Endometrium (tissue), 2 donors: ENCODE results near the gene ADAMTS8.

Experiments used
- FAIRE-seq: peaks from 2 replicates; lab custom pipeline; 2012; peaks lifted over from hg19 to GRCh38; lab: Jason Lieb, UNC
- donor health status: control.
- donor health status: control.

ADAMTS8 gene

DNA sequence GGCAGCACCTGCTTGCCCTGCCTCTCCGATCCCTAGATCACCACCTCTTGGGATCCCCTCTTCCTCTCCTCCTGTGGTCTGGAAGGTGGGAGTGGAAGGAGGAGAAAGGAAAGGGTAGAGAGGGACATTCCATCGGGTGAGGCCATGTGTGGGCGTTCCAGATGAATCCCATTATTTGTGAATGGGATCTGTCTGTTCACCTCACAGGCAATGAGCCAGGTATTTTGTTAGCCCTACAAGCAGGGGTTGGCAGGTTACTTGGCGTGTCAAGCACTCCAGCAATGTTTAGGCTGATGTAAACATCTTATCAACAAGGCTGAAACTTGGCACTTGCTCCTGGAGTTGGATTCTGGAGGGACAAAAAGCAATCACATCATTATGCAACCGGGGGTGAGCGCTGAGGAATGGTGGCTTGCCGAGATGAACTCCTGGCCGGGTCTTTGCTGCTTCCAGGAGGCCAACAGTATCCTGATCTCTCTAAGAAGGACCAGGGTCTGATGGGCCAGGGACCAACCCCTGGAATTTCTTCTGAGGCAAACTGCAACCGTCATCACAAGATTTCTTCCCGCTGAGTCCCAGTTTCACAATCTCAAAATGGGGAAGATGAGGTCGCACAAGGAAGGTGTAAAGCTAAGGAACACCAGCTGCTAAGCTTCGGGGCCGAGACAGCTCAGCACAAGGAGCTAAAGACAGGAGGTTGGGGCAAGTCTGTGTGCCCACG, 7.8 kb downstream of the ADAMTS8 start:
- no peak for FAIRE-seq

DNA sequence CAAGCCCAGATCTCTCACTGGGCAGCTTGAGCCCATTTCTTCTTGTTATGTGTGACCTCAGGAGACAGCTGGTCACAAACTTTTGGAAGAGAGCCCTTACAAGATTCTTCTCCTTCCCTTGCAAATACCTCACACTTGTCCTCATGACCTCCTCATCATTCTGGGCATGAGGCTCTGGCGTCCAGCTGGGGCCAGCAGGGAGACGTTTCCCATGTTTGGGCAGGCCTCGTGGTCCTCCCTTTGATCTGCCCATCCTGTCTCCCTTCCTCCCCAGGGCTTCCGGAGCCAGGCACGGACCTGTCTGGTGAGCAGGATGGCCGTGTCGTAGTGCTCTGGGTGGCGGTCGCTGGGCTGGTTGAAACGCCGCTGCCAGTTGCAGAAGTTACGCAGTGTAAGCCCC, 9.7 kb downstream of the ADAMTS8 start:
- no peak for FAIRE-seq

- FAIRE-seq = no peak
Observed at GRCh38 chr11:130418210-130418609, 10.2 kb downstream of the ADAMTS8 start.

DNA sequence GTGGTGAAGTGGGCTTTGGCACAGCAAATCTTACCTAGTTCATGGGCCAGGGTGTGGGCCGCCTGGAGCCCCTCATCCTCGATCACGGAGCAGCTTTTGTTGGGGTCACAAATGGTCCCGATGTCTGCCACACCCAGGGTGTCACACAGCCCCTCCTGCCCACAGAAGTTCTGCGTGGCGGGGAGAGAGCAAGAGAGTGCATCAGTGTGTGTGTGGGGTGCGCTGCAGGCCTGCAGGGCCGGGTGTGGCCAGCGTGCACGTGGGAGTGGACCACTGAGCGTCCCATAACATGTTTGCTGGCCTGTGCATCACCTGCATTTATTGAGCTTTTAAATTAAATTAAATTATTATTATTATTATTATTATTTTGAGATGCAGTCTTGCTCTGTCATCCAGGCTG, 11.5 kb downstream of the ADAMTS8 start:
- no peak for FAIRE-seq

- no peak for FAIRE-seq
Observed at GRCh38 chr11:130416530-130416882, 11.9 kb downstream of the ADAMTS8 start.

- FAIRE-seq = no peak
Observed at GRCh38 chr11:130415731-130416529, 12.5 kb downstream of the ADAMTS8 start.

GRCh38 chr11:130414107-130415080, 14.0 kb downstream of the ADAMTS8 start:
- FAIRE-seq = no peak

DNA sequence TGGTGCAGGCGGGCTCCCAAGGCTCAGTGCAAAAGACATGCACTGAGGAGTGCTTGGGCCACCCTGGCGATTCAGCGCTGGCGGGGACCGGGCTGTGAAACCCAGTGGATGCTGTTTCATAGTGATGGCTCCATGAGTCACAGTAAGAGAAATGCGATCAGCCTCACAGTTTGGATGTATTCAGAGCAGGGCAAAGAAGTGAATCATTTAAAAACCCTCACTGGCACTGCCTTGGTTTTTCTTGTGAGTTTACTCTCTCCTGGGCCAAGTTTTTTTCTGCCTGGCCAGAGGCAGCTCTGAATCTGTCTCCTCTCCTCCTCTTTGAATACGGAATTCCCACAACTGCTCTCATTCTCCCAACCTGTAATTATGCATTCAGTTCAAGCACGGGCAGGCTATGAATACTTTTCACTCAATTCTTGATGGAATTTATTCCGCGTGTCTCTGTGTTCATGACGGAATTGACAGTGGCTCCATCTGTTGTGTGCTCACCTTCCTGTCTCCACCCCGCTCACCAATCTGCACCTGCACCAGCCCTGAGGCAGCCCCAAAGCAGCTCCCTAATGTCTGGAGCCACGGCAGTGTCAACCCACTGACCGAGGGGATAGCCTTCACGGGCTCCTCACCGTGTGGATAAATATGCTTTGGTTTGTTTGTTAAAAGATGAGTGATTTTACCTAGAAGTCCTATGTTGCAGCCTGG, 14.9 kb downstream of the ADAMTS8 start:
- FAIRE-seq = no peak

- no peak for FAIRE-seq
Observed at GRCh38 chr11:130411223-130411622, 17.2 kb downstream of the ADAMTS8 start.

GRCh38 chr11:130409594-130410388, 18.6 kb downstream of the ADAMTS8 start:
- FAIRE-seq = no peak

GRCh38 chr11:130408901-130409300, 19.5 kb downstream of the ADAMTS8 start:
- no peak for FAIRE-seq

DNA sequence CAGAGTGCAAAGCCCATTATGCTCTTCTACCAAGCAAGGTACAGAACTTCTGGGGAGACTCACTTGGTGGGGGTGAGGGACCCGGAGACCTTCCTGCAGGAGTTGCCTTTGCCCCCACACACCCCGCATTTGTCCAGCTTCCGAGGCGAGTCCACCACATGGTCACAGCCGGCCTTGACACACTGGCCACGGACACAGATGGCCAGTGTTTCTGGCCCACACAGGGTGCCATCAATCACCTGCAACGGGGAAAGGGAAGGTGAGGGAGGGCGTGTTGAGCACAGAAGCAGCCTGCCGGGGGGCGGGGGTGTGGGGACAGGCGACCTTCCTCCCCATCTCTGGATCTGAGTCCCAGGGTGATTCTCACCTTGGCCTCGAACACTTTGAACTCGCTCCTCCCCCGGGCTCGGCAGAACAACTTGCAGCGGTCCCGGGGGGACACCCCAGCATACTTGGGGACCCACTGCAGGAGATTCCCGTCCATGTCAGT, 20.0 kb downstream of the ADAMTS8 start:
- no peak for FAIRE-seq

DNA sequence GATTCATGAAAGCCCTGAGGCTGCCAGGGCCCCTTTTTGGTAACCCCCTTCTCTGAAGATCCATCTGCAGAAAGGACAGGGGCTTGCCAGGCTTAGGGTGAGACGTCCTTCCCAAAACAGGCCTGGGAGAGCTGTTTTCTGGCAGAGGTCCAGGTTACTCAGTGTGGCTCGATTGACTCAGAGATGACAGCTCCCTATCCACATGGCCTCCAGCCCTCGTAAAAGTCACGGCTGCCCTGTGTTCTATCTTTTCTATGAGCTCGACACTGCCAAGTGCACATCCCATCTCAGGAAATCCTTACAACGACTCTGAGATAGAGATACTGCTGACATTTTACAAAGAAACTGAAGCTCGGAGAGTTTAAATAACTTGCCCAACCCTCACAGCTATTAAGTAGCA, 20.4 kb downstream of the ADAMTS8 start:
- FAIRE-seq = no peak

- no peak for FAIRE-seq
Observed at GRCh38 chr11:130405428-130405827, 23.0 kb downstream of the ADAMTS8 start.

DNA sequence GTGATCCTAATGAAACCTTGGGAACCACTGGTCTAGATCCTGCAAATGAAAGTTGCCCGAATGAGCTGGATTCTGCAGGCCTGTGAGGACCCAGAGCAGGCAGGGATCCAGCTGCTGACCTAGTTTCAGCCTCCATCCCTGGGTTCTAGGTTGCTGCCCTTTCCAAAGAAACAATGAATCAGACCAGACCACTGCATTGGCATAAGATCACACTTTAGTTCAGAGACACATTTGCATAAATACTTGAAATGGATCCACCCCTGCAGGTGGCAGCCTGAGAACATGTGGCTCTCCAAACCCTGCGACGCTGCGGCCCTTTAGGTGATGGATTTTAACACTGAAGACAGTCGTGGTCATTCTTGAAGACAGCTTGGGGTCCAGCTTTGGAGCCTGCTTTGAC, 23.7 kb downstream of the ADAMTS8 start:
- FAIRE-seq = no peak

- FAIRE-seq = no peak
Observed at GRCh38 chr11:130403967-130404366, 24.4 kb downstream of the ADAMTS8 start.

- no peak for FAIRE-seq
Observed at GRCh38 chr11:130403271-130403804, 25.1 kb downstream of the ADAMTS8 start.

GRCh38 chr11:130402570-130402969, 25.8 kb downstream of the ADAMTS8 start:
- FAIRE-seq = no peak

- peak; percentile 23 for FAIRE-seq
Observed at GRCh38 chr11:130400781-130401483, 27.5 kb downstream of the ADAMTS8 start.

- no peak for FAIRE-seq
Observed at GRCh38 chr11:130399196-130399595, 29.2 kb downstream of the ADAMTS8 start.
